Ramos (cell line): ENCODE results near the gene PRR18.

Experiments
- in situ Hi-C: fragments of 300-500 bp; cut with MboI; formaldehyde crosslinking; loops from one replicate; pipeline ENCODE4 v1.14.3; 2022; ENCODE audit warnings: low sequenced_read_pairs; ENCODE audit not compliant: unreplicated experiment

PRR18 gene

GRCh38 chr6:166308769-166309589 lies 787 bp upstream of the PRR18 start:
- in situ Hi-C loops = no loop called here

GRCh38 chr6:166307082-166308032 lies 835 bp downstream of the PRR18 start:
- in situ Hi-C loops = no loop called here

DNA sequence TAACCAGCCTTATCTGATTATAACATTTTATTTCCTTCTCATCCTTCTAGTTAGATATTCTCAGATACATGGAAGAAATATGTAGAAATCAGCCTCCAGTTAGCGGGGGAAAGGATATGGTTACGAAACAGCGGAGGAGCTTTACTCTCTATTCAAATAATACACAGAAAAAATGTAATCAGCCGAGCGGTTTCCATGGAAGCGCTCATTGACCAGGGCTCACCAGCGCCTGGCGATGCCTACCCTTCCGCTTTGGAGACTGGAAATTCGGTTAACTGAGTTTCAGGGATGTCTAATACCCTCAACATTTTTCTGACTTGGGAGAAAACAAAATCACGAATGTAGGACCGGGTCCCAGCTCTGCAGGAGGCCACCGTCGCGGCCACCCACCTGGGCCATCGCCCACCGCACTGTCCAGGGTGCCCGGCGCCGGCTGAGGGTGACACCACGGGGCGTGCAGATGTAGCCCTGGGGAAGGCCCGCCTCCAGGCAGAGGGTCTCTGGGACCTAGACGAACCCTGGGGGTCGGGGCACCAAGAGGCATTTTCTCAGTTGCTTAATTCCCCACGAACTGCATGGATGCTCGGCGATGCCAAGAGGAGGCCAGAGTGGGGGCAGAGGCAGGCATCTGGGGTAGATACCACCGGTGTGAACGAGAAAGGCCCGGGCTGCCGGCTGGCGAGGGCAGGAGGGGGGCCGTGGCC lies 1.7 kb downstream of the PRR18 start:
- in situ Hi-C loops = no loop called here

GRCh38 chr6:166305562-166306117 lies 2.6 kb downstream of the PRR18 start:
- in situ Hi-C loops = no loop called here

DNA sequence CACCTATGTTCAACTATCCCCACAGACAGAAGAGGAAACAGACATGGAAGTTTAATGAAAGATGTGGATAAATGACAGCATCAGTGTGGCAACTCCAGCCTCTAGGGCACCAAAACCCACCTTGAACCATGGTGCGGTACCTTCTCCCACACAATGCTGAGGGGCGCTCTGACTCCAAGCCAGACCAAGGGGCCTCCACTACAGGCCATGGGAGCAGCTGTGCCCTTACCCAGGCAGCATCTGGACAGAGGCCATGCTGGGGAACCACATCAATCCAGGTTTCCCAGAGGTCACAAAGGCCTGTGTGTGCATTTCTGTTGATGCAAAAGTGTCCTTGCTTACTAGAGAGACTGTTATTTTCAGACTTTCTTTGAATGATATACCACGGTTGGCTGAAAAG lies 4.1 kb downstream of the PRR18 start:
- in situ Hi-C loops = no loop called here

GRCh38 chr6:166301611-166302529 lies 6.3 kb downstream of the PRR18 start:
- in situ Hi-C loops = no loop called here

GRCh38 chr6:166300357-166300987 lies 7.7 kb downstream of the PRR18 start:
- in situ Hi-C loops = no loop called here

- in situ Hi-C loops = no loop called here
Observed at GRCh38 chr6:166297606-166298005, 10.6 kb downstream of the PRR18 start.

GRCh38 chr6:166296035-166296883 lies 11.9 kb downstream of the PRR18 start:
- in situ Hi-C loops = no loop called here

DNA sequence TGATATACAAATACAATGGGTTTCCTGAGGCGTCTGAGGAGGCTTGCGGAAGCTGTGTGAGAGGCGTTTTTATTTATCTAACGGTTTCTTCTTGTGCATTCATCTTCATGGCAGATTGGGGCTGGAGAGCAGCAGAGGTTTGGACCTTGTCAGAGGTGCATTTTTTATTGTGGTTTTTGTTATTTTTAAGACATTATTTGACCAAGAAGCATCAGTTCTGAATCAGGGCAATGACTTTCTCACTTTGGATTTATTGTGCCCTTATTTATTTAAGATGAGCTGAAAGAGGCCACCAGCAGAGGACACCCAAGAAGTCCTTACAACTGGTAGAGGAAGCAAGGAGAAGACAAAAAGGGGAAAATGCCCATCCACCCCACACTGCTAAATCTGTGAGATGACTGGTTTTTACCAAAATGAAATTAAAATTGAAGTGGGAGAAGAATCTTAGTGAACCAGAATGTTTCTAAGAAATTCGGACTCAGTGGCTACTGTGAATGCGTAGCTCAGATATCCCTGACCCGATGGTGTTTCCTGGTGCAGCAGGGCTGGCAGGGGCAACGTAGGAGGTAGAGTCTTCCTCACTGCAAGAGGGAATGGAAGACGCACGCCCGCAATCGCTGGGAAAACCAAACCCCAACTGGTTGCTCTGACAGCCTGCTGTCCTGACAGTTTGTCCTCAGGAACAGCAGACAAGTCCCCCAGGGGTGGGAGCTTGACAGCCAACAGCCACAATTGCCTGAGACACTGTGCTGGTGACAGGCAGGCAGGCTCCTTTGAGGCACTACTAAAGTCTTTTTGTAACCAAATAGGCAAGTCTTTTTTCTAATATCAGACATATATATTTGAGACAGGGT lies 14.2 kb downstream of the PRR18 start:
- in situ Hi-C loops = no loop called here

DNA sequence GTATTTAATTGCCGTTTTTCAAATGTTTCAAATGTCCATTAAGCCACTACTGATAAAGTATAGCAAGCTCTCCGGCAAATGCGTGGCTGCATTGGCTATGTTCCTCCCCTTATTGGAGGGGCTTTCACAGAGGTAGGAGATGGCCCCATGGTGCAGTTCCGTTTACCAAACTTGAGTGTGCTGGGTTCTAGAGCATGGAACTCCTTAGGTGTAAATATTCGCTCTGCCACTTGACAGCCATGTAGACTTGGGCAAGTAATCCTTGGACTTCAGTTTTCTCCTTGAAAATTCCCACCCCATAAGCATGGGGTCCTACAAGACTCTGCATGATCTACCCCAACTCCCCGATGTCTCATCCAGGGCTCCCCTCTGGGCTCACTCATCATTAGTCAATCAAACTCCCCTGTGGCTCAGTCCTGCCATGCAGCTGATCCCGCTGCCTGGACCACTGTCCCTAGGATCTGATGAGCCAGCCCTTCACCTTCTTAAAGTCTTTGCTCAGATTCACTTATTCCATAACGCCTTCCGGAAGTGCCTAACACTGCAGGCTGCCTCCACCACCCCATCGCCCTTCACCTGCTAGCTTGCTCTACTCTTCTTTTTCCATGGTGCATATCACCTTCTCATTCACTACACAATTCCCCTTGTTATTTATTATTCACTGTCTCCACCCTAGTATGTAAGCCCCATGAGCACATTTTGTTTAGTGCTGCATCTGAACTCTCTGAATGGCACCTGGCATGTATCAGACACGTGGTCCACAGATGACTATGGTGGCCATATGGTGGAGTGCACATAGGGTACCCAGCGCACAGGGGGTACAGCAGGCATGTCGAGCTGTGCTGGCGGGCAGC lies 18.8 kb downstream of the PRR18 start:
- in situ Hi-C loops = no loop called here

DNA sequence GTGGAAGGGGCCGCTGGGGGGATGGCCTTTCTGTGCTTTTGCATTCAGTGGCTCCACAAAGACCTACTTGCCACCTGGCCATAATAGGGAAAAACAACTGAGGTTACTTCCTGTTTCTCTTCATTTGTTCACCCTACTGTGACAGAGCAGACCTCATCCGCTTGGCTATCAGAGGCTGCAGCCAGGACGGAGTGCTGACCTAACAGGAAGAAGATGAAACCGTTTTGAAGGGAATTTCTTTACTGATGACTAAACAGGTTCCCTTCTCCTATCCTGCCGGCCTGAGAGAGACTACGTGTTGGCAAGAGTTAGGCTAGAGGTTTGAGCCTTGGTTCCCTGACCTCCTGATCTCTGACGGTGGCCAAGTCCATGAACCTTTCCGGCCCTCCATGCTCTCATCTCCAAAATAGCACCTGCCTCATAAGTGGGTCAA lies 21.3 kb downstream of the PRR18 start:
- in situ Hi-C loops = no loop called here

DNA sequence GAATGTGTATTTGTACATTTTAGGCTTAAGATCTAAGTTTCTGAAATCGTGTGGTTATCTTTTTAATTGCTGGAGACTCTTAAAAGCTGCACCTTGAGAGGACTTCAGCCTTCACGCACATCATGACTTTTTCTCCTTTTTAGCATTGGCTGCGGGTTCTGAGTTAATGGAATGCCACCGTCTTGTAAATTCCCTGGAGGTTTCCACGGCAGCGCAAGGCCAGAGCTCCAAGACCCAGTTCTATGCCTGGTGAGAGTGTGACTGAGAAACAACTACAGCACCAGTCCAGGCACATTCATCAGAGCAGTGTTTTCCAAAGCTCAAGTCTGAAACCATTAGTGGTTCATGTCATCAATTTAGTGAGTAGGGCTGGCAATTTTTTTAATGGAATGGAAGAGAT lies 23.0 kb downstream of the PRR18 start:
- in situ Hi-C loops = no loop called here

DNA sequence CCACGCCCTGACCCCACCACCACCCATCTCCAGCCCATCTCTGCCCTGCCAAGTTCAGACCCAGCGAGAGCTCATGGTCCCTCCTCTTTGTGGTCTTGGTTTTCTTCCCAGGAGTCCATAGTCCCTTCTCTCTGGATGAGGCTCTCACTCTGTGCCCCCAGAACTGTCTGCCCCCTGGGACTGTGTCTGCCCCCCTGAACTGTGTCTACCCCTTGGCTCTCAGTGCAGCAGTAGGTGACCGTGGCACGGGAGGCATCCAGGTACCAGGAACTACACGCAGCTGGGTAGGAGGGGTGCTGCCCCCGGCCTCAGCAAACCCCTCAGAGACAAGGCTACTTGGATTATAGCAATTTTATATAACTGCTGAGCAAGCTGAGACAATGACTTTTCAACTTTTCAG lies 23.6 kb downstream of the PRR18 start:
- in situ Hi-C loops = no loop called here

- in situ Hi-C loops = no loop called here
Observed at GRCh38 chr6:166282394-166283032, 25.7 kb downstream of the PRR18 start.

DNA sequence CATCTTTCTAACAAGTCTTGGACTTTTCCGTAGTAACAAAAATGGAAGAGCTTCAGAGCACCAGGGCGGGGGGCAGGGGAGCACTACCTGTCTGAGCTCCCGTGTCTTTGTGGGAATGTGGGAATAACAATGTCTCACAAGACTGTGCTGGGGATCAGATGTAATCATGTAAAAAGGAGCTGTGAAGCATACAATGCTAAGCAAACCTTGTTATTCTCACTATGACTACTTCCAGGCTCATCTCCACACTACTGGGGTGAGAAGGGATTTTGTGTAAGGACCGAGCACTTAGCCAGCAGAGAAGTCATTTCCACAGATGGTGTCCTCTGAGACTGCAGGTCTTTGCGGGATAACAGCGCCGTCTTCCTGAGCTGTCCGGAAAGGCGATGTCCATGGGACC lies 27.1 kb downstream of the PRR18 start:
- in situ Hi-C loops = no loop called here
